ENCODE results near the gene SV2C.

Gene SV2C

GRCh38 chr5:76166886-76167576 is 83.8 kb downstream of the SV2C start:
- DNase-seq: no peak

- no peak for DNase-seq
Observed at GRCh38 chr5:76169146-76169905, 86.1 kb downstream of the SV2C start.

GRCh38 chr5:76174101-76174500 is 90.9 kb downstream of the SV2C start:
- no peak for DNase-seq

DNA sequence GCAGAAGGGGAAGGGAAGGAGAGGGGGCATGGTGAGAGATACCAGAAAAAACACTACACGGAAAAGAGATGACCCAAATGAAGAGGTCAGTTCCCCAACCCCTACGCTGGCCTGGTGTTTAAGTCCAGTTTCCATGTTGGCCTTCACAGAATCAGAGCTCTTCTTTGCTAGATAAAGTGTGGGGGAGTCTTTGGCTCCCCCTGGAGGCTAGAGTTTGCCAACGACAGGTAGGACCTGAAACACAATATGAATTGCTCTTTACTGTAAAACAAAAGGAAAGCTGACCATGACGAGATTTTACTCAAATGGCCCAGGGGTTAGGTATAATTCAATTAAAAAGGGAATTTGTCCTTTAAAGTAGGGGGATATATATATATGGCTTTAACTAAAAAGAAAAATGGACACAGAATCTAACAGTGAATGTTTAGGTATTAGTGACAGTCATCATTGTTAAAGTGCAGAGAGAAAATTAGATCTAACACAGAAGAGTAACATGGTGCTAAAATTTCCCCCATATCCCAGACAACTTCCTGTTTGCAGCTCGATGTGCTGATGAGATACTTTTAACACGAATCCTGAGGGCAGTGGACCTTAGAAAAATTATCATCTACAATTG is 92.0 kb downstream of the SV2C start:
- no peak for DNase-seq

DNA sequence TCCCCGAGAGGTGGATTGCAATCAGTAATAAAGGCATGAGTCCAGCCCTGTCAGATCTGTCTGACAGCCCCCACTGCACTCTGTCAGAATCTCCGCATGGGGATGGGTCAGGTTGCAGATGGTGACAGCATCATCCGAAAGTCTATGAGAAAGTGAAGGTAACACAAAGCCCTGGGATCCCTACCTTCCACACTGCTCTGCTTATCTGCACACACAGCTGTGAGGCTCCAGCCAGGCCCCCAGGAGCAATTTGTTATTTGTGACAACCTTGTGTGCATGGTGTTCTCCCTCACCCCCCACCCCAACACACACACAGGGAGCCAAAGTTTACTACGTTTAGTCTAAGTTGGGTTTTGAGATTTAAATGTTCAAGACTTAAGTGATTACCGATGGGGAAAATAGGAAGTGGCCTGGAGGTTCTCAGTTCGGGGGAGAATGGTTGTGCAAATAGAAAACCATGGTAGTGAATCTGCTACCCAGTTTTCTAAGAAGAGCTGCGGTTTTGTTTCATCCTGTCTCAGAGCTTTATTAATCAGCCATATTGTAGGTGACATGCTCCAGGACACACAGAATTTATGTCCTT is 92.7 kb downstream of the SV2C start:
- no peak for DNase-seq

DNA sequence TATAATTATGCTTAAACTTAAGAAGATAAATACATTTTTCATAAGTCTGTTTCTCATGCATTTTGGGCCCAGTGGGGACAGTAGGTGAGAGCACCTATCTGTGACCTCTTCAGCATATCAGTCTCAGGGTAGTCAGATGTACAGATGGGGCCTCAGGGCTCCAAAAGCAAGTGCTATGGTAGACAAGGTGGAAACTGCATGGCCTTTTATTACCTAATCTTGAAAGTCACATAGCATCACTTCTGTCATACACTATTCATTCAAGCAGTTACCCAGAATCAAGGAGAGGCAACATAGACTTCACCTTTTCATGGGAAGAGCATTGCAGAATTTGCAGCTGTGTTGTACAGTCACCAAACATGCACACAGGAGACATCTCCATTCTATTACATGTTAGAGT is 94.8 kb downstream of the SV2C start:
- no peak for DNase-seq

- no peak for DNase-seq
Observed at GRCh38 chr5:76178913-76179312, 95.7 kb downstream of the SV2C start.

GRCh38 chr5:76180814-76181805 is 97.9 kb downstream of the SV2C start:
- no peak for DNase-seq

DNA sequence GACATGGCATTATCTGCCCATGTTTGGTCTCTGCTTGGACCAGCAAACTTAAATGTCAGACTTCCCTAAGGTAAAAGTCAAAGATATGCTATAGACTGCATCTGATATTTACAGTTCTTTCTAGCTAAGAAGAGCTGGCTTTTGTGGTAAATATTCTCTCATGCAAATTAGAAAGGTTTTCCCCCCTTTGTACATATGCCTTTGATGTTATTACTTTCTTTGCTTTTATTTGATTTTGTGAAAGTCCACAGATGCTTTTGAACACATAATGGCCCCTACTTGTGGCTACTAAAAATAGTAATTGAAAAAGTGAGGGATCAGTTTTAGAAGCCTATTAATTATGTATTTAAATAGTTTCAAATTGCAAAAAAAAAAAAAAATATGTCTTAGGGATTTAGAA is 104.2 kb downstream of the SV2C start:
- no peak for DNase-seq

GRCh38 chr5:76190356-76190755 is 107.2 kb downstream of the SV2C start:
- DNase-seq: no peak

GRCh38 chr5:76192837-76193236 is 109.7 kb downstream of the SV2C start:
- DNase-seq: no peak

GRCh38 chr5:76193635-76194034 is 110.5 kb downstream of the SV2C start:
- DNase-seq: no peak

DNA sequence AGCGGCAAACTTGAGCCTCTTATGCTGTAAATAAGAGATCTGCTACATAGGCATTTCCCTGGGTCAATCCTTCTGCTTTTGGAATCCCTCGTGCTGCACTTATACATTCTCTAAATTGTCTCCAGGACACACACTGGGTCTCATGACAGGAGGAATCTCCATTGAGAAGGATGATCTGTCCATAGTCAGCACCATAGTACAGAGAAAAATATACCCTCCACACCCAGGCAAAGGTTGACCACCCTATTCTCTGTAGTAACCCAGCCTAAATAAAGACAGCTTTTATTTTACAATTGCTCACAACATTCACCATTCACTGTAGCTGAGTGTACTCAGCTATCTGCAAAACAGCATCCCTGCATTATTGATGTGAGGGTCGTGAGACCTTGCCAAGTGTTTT is 111.2 kb downstream of the SV2C start:
- DNase-seq: no peak

DNA sequence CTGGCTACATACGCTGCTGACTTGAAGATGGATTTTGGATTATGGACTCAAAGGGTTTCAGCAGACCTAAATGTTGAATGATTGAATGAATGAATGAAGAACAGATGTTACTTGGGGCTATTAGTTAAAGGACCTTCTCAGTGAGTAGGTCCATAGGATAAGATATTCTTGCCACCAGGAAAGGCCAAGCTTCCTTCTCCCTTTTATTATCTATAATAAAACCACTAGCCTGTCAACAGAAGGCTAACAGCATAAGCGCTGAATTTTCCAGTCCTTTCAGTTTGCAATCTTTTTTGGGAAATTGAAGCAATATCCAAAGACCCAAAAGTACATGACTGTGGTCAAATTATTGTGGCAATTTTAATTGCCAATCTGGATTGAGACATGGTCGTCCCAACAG is 113.3 kb downstream of the SV2C start:
- DNase-seq: no peak

GRCh38 chr5:76196886-76197489 is 113.8 kb downstream of the SV2C start:
- DNase-seq: no peak

GRCh38 chr5:76197726-76198125 is 114.5 kb downstream of the SV2C start:
- no peak for DNase-seq

- DNase-seq: no peak
Observed at GRCh38 chr5:76199336-76200318, 116.4 kb downstream of the SV2C start.

- no peak for DNase-seq
Observed at GRCh38 chr5:76202182-76202581, 119.0 kb downstream of the SV2C start.

- DNase-seq: no peak
Observed at GRCh38 chr5:76204191-76204590, 121.0 kb downstream of the SV2C start.

DNA sequence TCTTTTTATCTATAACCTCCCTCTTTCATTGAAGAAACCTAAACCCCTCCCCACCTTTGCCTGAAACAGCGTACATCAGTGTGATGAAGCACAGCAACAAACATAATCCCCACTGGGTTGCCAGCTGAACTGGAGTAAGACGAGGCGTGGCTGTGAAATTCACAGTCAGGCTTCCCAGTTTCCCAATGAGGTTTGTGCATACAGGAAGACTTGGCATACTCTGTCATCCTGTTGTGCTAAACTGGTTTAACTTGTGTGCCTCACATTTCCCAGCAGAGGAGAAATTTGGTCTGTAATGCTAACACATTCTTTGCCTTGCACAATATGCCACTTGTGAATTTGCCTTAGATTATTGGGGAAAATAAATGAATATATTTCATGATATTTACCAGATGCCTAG is 121.5 kb downstream of the SV2C start:
- DNase-seq: no peak

GRCh38 chr5:76207120-76207519 is 123.9 kb downstream of the SV2C start:
- DNase-seq: no peak
